Fibroblast of lung (primary cell): ENCODE measurements around the gene WBP2NL. TPM values are rescaled to one million over a fixed set of nuclear protein-coding genes. Genes with fewer than 3 reads are reported as not detected.
"Not testable (repeated sequence)": the region's sequence is repeated elsewhere in the genome, so short reads cannot be mapped to it uniquely, and the experiment has no call there.

Experiments used
- DNase-seq, 2 donors: peaks; one replicate each; pipeline versions ENCODE4 v3.0.0 to v3.0.0-alpha.2; 2010; ENCODE audit warnings: low read depth in 2 of 2
- H2AFZ ChIP-seq: 2 replicates; pipeline ENCODE4 v1.5.1; 2012; ENCODE audit warnings: low read length, control low read depth, inconsistent platforms
- H3K27ac ChIP-seq: 2 replicates; pipeline ENCODE4 v1.5.1; 2011; ENCODE audit warnings: low read length, control low read depth; ENCODE audit not compliant: insufficient read depth
- H3K27me3 ChIP-seq: 2 replicates; pipeline ENCODE4 v1.5.1; 2011; ENCODE audit warnings: mild to moderate bottlenecking, low read length; ENCODE audit not compliant: control insufficient read depth, insufficient read depth
- H3K36me3 ChIP-seq: 2 replicates; pipeline ENCODE4 v1.5.1; 2011; ENCODE audit warnings: low read length; ENCODE audit not compliant: control insufficient read depth, insufficient read depth
- H3K4me1 ChIP-seq: 2 replicates; pipeline ENCODE4 v1.5.1; 2011; ENCODE audit warnings: low read length; ENCODE audit not compliant: control insufficient read depth, insufficient read depth; ENCODE audit errors: extremely low read depth
- H3K4me2 ChIP-seq: 2 replicates; pipeline ENCODE4 v1.5.1; 2011; ENCODE audit warnings: low read length, control low read depth; ENCODE audit not compliant: insufficient read depth; ENCODE audit errors: extremely low read depth
- H3K4me3 ChIP-seq, 4 experiments: fragments of 200-600 bp in 1 of 4; sonication (generic) in 1 of 4; replicated peaks in 1 of 4; 2 replicates each; pipeline ENCODE4 v1.5.1; 2011 to 2016; ENCODE audit warnings: low read length in 4 of 4, low read depth in 3 of 4, mild to moderate bottlenecking in 3 of 4, control low read depth in 2 of 4, inconsistent platforms in 1 of 4, mixed read lengths in 1 of 4; ENCODE audit not compliant: insufficient read depth in 1 of 4; ENCODE audit errors: control extremely low read depth in 1 of 4
- H3K79me2 ChIP-seq: 2 replicates; pipeline ENCODE4 v1.5.1; 2012; ENCODE audit warnings: mild to moderate bottlenecking, low read length, inconsistent platforms; ENCODE audit not compliant: control insufficient read depth, insufficient read depth
- H3K9ac ChIP-seq: 2 replicates; pipeline ENCODE4 v1.5.1; 2011; ENCODE audit warnings: mild to moderate bottlenecking, low read length, control low read depth; ENCODE audit not compliant: insufficient read depth
- H3K9me3 ChIP-seq: 2 replicates; pipeline ENCODE4 v1.5.1; 2012; ENCODE audit warnings: low read depth, low read length; ENCODE audit not compliant: control insufficient read depth, insufficient read depth
- H4K20me1 ChIP-seq: 2 replicates; pipeline ENCODE4 v1.5.1; 2011; ENCODE audit warnings: low read length; ENCODE audit not compliant: control insufficient read depth, insufficient read depth; ENCODE audit errors: extremely low read depth
- CTCF ChIP-seq, 2 donors: IDR thresholded peaks in 1 of 2; conservative IDR thresholded peaks in 1 of 2; 1 replicate in 1 of 2; 2 replicates in 1 of 2; pipeline ENCODE4 v1.5.1; 2011 to 2012; ENCODE audit warnings: low read length in 2 of 2, control low read depth in 1 of 2, inconsistent platforms in 1 of 2, low read depth in 1 of 2, mild to moderate bottlenecking in 1 of 2
- EZH2 ChIP-seq: IDR thresholded peaks from 2 replicates; pipeline ENCODE4 v1.5.1; 2012; ENCODE audit warnings: low read length, control low read depth, mild to moderate bottlenecking; ENCODE audit errors: missing control alignments
- polyA plus RNA-seq, 2 donors: library from polyadenylated mRNA; depleted of rRNA in 1 of 2; stranded (reverse) in 1 of 2; unstranded in 1 of 2; fragments of >200 nt; gene quantifications; 2 replicates each; pipeline ENCODE4 v1.2.1, GENCODE V29; 2011 to 2012; ENCODE audit warnings: missing spikeins in 1 of 2
- total RNA-seq: library from RNA; depleted of rRNA; stranded (reverse); fragments of >200 nt; gene quantifications from 2 replicates; pipeline ENCODE4 v1.2.1, GENCODE V29; 2014

The WBP2NL gene
- total and polyA plus RNA-seq, 2 donors (not counting 1 experiment from before 2014, with no cell fraction given) = 0.10 to 1.8 TPM

GRCh38 chr22:42070517-42071422, 72.2 kb downstream of the WBP2NL start, which contains the start of gene NAGA:
Gene NAGA (minus strand): TSS chr22:42070812. CDS start chr22:42070297, 515 bp downstream.
- Histone ChIP-seq H3K79me2 (no peaks in the 10 kb centered on the region), H3K4me3 (peak within 1 kb of the TSS; percentile 69 to 79 (median 76)), H3K4me2 (peak within 1 kb of the TSS; percentile 100), H4K20me1 (no peaks in the 10 kb centered on the region), H3K27ac (peak within 1 kb of the TSS; percentile 76), H3K9ac (peak within 1 kb of the TSS; percentile 68), H3K4me1 (peaks cover 8% of the 10 kb centered on the region), H3K27me3 (no peaks in the 10 kb centered on the region), H3K36me3 (peaks cover 5% of the 10 kb centered on the region), H3K9me3 (no peaks in the 10 kb centered on the region), H2AFZ (peak within 1 kb of the TSS; percentile 93)
- TF ChIP-seq EZH2 (no peak), CTCF (conservative IDR thresholded peaks at IDR 0.05 in 1 of 2, IDR thresholded peaks at IDR 0.05 in 1 of 2; ENCODE audit: low read depth in 1 of 2, low read length in 2 of 2) (no peak)
- peak; percentile 95 to 98 for DNase-seq

GRCh38 chr22:42071508-42071907, 72.9 kb downstream of the WBP2NL start:
- H3K27ac ChIP-seq, H3K9ac ChIP-seq: not testable (repeated sequence)

GRCh38 chr22:42072606-42073330, 74.2 kb downstream of the WBP2NL start:
- TF ChIP-seq EZH2 (no peak), CTCF (conservative IDR thresholded peaks at IDR 0.05 in 1 of 2, IDR thresholded peaks at IDR 0.05 in 1 of 2; ENCODE audit: low read depth in 1 of 2, low read length in 2 of 2) (no peak)
- Histone ChIP-seq H2AFZ (no peak overlapping the region), H3K4me3 (no peak overlapping the region), H3K79me2 (no peaks in the 10 kb centered on the region), H3K27me3 (no peaks in the 10 kb centered on the region), H3K9me3 (no peaks in the 10 kb centered on the region), H3K27ac (no peak overlapping the region), H3K36me3 (peaks cover 5% of the 10 kb centered on the region), H3K4me2 (no peak overlapping the region), H3K9ac (no peak overlapping the region), H3K4me1 (peaks cover 8% of the 10 kb centered on the region), H4K20me1 (no peaks in the 10 kb centered on the region)
- DNase-seq = no peak

More at GRCh38 chr22:42071508-42071907, 72.9 kb downstream of the WBP2NL start:
- not testable (repeated sequence) for H2AFZ ChIP-seq, H3K79me2 ChIP-seq, H3K27me3 ChIP-seq, H3K36me3 ChIP-seq, H3K4me1 ChIP-seq, H4K20me1 ChIP-seq, H3K9me3 ChIP-seq, DNase-seq
- Histone ChIP-seq H3K4me3 (peak overlapping the region in 2 of 4 experiments; percentile 72 to 79), H3K4me2 (peak overlapping the region; percentile 99)
